GM23338 (cell line): ENCODE results near the gene CYB5R3. TPM values are rescaled to one million over a fixed set of nuclear protein-coding genes. Genes with fewer than 3 reads are reported as not detected.

Experiments used
- ATAC-seq: fragments of 200-7000 bp; cut with Tn5 transposase; 3 replicates; pipeline ENCODE4 v1.9.1; 2020
- DNase-seq: peaks from one replicate; pipeline ENCODE4 v3.0.0-alpha.2; 2015; ENCODE audit warnings: low spot score
- H2AFZ ChIP-seq: fragments of 200-600 bp; sonication (generic); 2 replicates; pipeline ENCODE4 v1.8.0; 2016; ENCODE audit warnings: antibody characterized with exemption, mild to moderate bottlenecking, moderate library complexity
- H3F3A ChIP-seq: fragments of 200-600 bp; sonication (generic); replicated peaks from 2 replicates; pipeline ENCODE4 v1.8.0; 2017; ENCODE audit warnings: antibody characterized with exemption, mixed run types, low read depth
- H3K27ac ChIP-seq: fragments of 200-600 bp; sonication (generic); 2 replicates; pipeline ENCODE4 v1.6.1; 2016; ENCODE audit warnings: low read depth
- H3K27me3 ChIP-seq: fragments of 200-600 bp; sonication (generic); 2 replicates; pipeline ENCODE4 v1.8.0; 2016; ENCODE audit warnings: mild to moderate bottlenecking, mixed run types, moderate library complexity; ENCODE audit not compliant: insufficient read depth
- H3K36me3 ChIP-seq: fragments of 200-600 bp; sonication (generic); 2 replicates; pipeline ENCODE4 v1.8.0; 2016; ENCODE audit warnings: mild to moderate bottlenecking; ENCODE audit not compliant: insufficient read depth
- H3K4me1 ChIP-seq: fragments of 200-600 bp; sonication (generic); 2 replicates; pipeline ENCODE4 v1.8.0; 2016; ENCODE audit warnings: mild to moderate bottlenecking, moderate library complexity; ENCODE audit not compliant: insufficient read depth
- H3K4me2 ChIP-seq: fragments of 200-600 bp; sonication (generic); 2 replicates; pipeline ENCODE4 v1.7.1; 2017; ENCODE audit warnings: mixed run types
- H3K4me3 ChIP-seq: fragments of 200-600 bp; sonication (generic); 2 replicates; pipeline ENCODE4 v1.6.1; 2016; ENCODE audit warnings: mixed run types
- H3K79me2 ChIP-seq: fragments of 200-600 bp; sonication (generic); replicated peaks from 2 replicates; pipeline ENCODE4 v1.8.0; 2017; ENCODE audit warnings: mild to moderate bottlenecking; ENCODE audit not compliant: insufficient read depth
- H3K9me2 ChIP-seq: fragments of 200-600 bp; sonication (generic); 2 replicates; pipeline ENCODE4 v1.8.0; 2017; ENCODE audit not compliant: insufficient read depth
- H4K20me1 ChIP-seq: fragments of 200-600 bp; sonication (generic); replicated peaks from 2 replicates; pipeline ENCODE4 v1.8.0; 2017; ENCODE audit warnings: mild to moderate bottlenecking; ENCODE audit not compliant: insufficient read depth
- H3K27ac Mint-ChIP-seq: 2 replicates; pipeline ENCODE4 v1.8.0; 2020; ENCODE audit warnings: inconsistent platforms, mild to moderate bottlenecking, moderate library complexity, mixed read lengths
- H3K27me3 Mint-ChIP-seq: 3 replicates; pipeline ENCODE4 v1.8.0; 2022; ENCODE audit warnings: low read depth, mild to moderate bottlenecking, moderate library complexity, mixed read lengths, inconsistent platforms; ENCODE audit not compliant: insufficient read depth, poor library complexity
- H3K36me3 Mint-ChIP-seq: 3 replicates; pipeline ENCODE4 v1.8.0; 2021; ENCODE audit warnings: low read depth, mild to moderate bottlenecking, inconsistent platforms, moderate library complexity, mixed read lengths
- H3K4me1 Mint-ChIP-seq: 3 replicates; pipeline ENCODE4 v1.8.0; 2020; ENCODE audit warnings: mild to moderate bottlenecking, inconsistent platforms, mixed read lengths
- H3K4me3 Mint-ChIP-seq: 3 replicates; pipeline ENCODE4 v1.8.0; 2021; ENCODE audit warnings: moderate library complexity, mild to moderate bottlenecking, inconsistent platforms, mixed read lengths
- H3K9me3 Mint-ChIP-seq: 3 replicates; pipeline ENCODE4 v1.8.0; 2020; ENCODE audit warnings: moderate library complexity, mild to moderate bottlenecking, inconsistent platforms, mixed read lengths
- CREB1 ChIP-seq: fragments of 250-450 bp; sonication (Bioruptor Pico); IDR thresholded peaks from 2 replicates; pipeline ENCODE4 v1.5.0; 2020; ENCODE audit warnings: low read depth, mild to moderate bottlenecking, moderate library complexity
- CTCF ChIP-seq, 2 experiments: fragments of 200-600 bp in 1 of 2; sonication (generic) in 1 of 2; conservative IDR thresholded peaks; 2 replicates each; pipeline versions ENCODE4 v1.5.1 to v1.6.1; 2016 to 2017; ENCODE audit warnings: antibody characterized with exemption in 2 of 2, low read depth in 2 of 2, mild to moderate bottlenecking in 2 of 2, moderate library complexity in 1 of 2
- ETS1 ChIP-seq: IDR thresholded peaks from 2 replicates; pipeline ENCODE4 v1.6.1; 2016; ENCODE audit warnings: antibody characterized with exemption
- EZH2 ChIP-seq: fragments of 200-600 bp; sonication (generic); IDR thresholded peaks from one replicate; pipeline ENCODE4 v1.8.0; 2017; ENCODE audit warnings: antibody characterized with exemption, mild to moderate bottlenecking, low read depth; ENCODE audit not compliant: unreplicated experiment
- EZH2phosphoT487 ChIP-seq: fragments of 200-600 bp; sonication (generic); IDR thresholded peaks from one replicate; pipeline ENCODE4 v1.8.1; 2018; ENCODE audit warnings: antibody characterized with exemption; ENCODE audit not compliant: unreplicated experiment
- JUNB ChIP-seq: IDR thresholded peaks from one replicate; pipeline ENCODE4 v1.6.1; 2016; ENCODE audit warnings: antibody characterized with exemption; ENCODE audit not compliant: unreplicated experiment
- NANOG ChIP-seq: IDR thresholded peaks from 2 replicates; pipeline ENCODE4 v1.6.1; 2016; ENCODE audit warnings: antibody characterized with exemption, borderline replicate concordance
- POLR2AphosphoS5 ChIP-seq: IDR thresholded peaks from 2 replicates; pipeline ENCODE4 v1.6.1; 2016; ENCODE audit warnings: antibody characterized with exemption, low read depth
- STAT1 ChIP-seq: IDR thresholded peaks from one replicate; pipeline ENCODE4 v1.6.1; 2016; ENCODE audit warnings: antibody characterized with exemption; ENCODE audit not compliant: unreplicated experiment
- ZNF114 ChIP-seq: fragments of 250-450 bp; sonication (Bioruptor Pico); IDR thresholded peaks from 2 replicates; pipeline ENCODE4 v1.5.0; 2020; ENCODE audit warnings: mild to moderate bottlenecking, moderate library complexity
- polyA plus RNA-seq: library from polyadenylated mRNA; unstranded; fragments of >200 nt; fragmentation: Nextera tagmentation; extraction: Ambion mirVana; gene quantifications from 2 replicates; pipeline ENCODE4 v1.2.1, GENCODE V29; 2016
- total RNA-seq: library from RNA; depleted of rRNA; stranded (reverse); fragments of >200 nt; shearing (Covaris generic); gene quantifications from 2 replicates; pipeline ENCODE4 v1.2.3, GENCODE V29; 2014
- TF ChIP-seq, protein P1 (sequence below): IDR thresholded peaks from one replicate; pipeline ENCODE4 v1.6.1; 2018; ENCODE audit warnings: antibody characterized with exemption; ENCODE audit not compliant: unreplicated experiment

Gene CYB5R3
- total and polyA plus RNA-seq, 2 experiments from 2014 or later: 76.2 to 76.9 TPM

DNA sequence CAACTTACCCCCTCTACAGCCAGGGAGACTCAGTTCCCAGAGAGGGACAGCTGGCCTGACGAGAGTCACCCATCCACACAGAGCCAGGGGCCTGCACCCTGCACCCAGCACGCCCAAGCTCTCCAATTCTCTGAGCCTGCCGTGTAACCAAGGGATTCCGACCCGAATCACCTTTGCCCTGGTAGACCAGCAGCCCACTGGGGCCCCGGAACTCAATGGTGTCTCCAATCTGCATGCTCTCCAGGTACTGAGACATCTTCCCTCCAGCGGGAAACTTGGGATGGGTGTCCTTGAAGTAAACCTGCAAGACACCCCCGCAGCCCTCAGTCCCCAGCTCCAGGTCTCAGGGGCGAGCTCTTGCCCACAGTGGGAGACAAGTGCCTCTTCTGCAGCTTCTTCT is 21.2 kb downstream of the CYB5R3 start (continued):
- TF ChIP-seq EZH2phosphoT487: no peak
- no peak for TF ChIP-seq ETS1
- TF ChIP-seq, protein P1, sequence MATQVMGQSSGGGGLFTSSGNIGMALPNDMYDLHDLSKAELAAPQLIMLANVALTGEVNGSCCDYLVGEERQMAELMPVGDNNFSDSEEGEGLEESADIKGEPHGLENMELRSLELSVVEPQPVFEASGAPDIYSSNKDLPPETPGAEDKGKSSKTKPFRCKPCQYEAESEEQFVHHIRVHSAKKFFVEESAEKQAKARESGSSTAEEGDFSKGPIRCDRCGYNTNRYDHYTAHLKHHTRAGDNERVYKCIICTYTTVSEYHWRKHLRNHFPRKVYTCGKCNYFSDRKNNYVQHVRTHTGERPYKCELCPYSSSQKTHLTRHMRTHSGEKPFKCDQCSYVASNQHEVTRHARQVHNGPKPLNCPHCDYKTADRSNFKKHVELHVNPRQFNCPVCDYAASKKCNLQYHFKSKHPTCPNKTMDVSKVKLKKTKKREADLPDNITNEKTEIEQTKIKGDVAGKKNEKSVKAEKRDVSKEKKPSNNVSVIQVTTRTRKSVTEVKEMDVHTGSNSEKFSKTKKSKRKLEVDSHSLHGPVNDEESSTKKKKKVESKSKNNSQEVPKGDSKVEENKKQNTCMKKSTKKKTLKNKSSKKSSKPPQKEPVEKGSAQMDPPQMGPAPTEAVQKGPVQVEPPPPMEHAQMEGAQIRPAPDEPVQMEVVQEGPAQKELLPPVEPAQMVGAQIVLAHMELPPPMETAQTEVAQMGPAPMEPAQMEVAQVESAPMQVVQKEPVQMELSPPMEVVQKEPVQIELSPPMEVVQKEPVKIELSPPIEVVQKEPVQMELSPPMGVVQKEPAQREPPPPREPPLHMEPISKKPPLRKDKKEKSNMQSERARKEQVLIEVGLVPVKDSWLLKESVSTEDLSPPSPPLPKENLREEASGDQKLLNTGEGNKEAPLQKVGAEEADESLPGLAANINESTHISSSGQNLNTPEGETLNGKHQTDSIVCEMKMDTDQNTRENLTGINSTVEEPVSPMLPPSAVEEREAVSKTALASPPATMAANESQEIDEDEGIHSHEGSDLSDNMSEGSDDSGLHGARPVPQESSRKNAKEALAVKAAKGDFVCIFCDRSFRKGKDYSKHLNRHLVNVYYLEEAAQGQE: no peak
- no peak for TF ChIP-seq CREB1 (CRISPR knock-in tag)
- no peak for TF ChIP-seq POLR2AphosphoS5
- no peak for TF ChIP-seq STAT1
- no peak for TF ChIP-seq CTCF (conservative IDR thresholded peaks at IDR 0.05; ENCODE audit: low read depth in 2 of 2)
- no peak for TF ChIP-seq NANOG
- no peak for TF ChIP-seq ZNF114 (CRISPR knock-in tag)
- TF ChIP-seq JUNB: no peak
- no peak for TF ChIP-seq EZH2

- Mint-ChIP-seq H3K4me3 (no peak overlapping the region), H3K4me1 (no peaks in the 10 kb centered on the region; the same call in 2 of the 3 replicates), H3K27ac (no peak overlapping the region), H3K27me3 (peaks cover 16% of the 10 kb centered on the region), H3K9me3 (no peaks in the 10 kb centered on the region), H3K36me3 (peaks cover 18% of the 10 kb centered on the region)
- no peaks in the 10 kb centered on the region for H3K27me3 ChIP-seq
- peaks cover 5% of the 10 kb centered on the region; the same call in 1 of the 2 replicates for H3K36me3 ChIP-seq
- no peaks in the 10 kb centered on the region for H3K4me1 ChIP-seq
- no peak overlapping the region for H3K27ac ChIP-seq
- H4K20me1 ChIP-seq: no peaks in the 10 kb centered on the region
- H3K4me3 ChIP-seq: no peak overlapping the region
- no peaks in the 10 kb centered on the region for H3K79me2 ChIP-seq
- no peak overlapping the region for H3K4me2 ChIP-seq
- no peak for DNase-seq
- no peak for ATAC-seq
- H3F3A ChIP-seq: no peaks in the 10 kb centered on the region
- no peaks in the 10 kb centered on the region for H3K9me2 ChIP-seq
- no peak overlapping the region for H2AFZ ChIP-seq
- TF ChIP-seq EZH2phosphoT487 (no peak), CTCF (conservative IDR thresholded peaks at IDR 0.05; ENCODE audit: low read depth in 2 of 2) (no peak), NANOG (no peak), JUNB (no peak), EZH2 (no peak), ETS1 (no peak)
- TF ChIP-seq, protein P1: no peak
Observed at GRCh38 chr22:42626951-42627625, 22.1 kb downstream of the CYB5R3 start.
